Esophagus muscularis mucosa (tissue), 3 donors: ENCODE data around the gene RAB11A.

ENCODE experiments used
- POLR2A ChIP-seq: fragments of 450-650 bp; IDR thresholded peaks from one replicate; pipeline ENCODE4 v1.6.1; 2017; ENCODE audit warnings: antibody characterized with exemption, moderate library complexity, mild to moderate bottlenecking, low read depth
- POLR2AphosphoS5 ChIP-seq, 2 donors: sonication (generic); formaldehyde crosslinking; IDR thresholded peaks; one replicate each; pipeline ENCODE4 v1.6.1; 2017; ENCODE audit warnings: antibody characterized with exemption in 2 of 2
- TF ChIP-seq, protein P1 (sequence below), 3 experiments: fragments of 200-600 bp in 2 of 3; fragments of 450-650 bp in 1 of 3; sonication (generic) in 2 of 3; IDR thresholded peaks; one replicate each; pipeline ENCODE4 v1.5.1; 2017 to 2019; ENCODE audit warnings: antibody characterized with exemption in 3 of 3, mild to moderate bottlenecking in 2 of 3, moderate library complexity in 1 of 3

DNA sequence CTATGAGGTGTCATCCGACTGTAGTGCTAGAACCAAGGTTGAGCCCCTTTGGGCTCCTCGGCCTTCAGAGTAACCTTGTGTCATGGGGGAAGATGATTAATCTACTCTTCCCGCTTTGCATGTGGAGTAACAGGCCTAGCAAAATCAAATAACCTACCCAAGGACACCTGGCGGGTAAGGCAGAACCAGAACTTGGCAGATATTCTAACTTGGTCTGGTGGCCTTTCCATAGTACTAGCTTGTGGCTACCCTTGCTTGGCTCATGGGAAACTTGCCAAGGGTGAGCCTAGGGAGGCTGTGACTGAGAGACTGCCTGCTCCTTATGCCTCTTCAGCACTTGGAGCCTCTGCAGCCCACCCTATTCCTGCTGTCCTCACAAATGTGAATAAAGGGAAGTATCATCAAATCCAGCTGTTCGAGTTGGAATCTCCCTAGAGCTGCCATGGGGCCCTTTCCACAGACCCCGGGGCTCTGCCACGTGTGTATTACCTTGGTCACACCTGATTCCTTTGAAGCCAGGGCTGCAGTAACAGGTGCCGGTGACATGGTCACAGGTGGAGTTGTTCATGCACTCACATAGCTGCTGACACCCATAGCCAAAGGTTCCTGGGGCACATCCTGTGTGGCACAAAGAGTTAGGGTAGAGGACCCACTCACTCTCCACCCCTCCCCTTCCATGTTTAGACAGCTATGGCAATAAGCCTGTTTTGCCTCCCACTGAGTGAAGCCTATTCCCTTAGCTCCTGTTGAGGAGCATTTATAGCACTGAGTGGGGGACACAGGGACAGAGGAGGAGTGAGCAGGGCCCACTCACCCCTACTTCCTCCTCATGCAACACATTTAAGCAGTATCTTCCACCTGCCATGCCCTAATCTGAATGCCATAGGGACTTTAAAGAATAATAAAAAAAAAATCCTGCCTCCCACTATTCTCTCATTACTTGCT, 46.0 kb downstream of the RAB11A start:
- TF ChIP-seq, protein P1, sequence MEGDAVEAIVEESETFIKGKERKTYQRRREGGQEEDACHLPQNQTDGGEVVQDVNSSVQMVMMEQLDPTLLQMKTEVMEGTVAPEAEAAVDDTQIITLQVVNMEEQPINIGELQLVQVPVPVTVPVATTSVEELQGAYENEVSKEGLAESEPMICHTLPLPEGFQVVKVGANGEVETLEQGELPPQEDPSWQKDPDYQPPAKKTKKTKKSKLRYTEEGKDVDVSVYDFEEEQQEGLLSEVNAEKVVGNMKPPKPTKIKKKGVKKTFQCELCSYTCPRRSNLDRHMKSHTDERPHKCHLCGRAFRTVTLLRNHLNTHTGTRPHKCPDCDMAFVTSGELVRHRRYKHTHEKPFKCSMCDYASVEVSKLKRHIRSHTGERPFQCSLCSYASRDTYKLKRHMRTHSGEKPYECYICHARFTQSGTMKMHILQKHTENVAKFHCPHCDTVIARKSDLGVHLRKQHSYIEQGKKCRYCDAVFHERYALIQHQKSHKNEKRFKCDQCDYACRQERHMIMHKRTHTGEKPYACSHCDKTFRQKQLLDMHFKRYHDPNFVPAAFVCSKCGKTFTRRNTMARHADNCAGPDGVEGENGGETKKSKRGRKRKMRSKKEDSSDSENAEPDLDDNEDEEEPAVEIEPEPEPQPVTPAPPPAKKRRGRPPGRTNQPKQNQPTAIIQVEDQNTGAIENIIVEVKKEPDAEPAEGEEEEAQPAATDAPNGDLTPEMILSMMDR (IDR thresholded peaks at IDR 0.05): no peak
- TF ChIP-seq POLR2AphosphoS5 (IDR thresholded peaks at IDR 0.05) (no peak), POLR2A (no peak)
